Progenitor cell of endocrine pancreas (in vitro differentiated cells): Measurements from ENCODE around the gene PALM. TPM values are rescaled to one million over a fixed set of nuclear protein-coding genes. Genes with fewer than 3 reads are reported as not detected.
"Not testable (repeated sequence)": the region's sequence is repeated elsewhere in the genome, so short reads cannot be mapped to it uniquely, and the experiment has no call there.

ENCODE experiments used
- DNase-seq: peaks from one replicate; pipeline ENCODE4 v3.0.0; 2021; ENCODE audit warnings: low spot score; ENCODE audit not compliant: unreplicated experiment
- H3K27ac Mint-ChIP-seq: 2 replicates; pipeline ENCODE4 v1.8.0; 2021; ENCODE audit warnings: mild to moderate bottlenecking, moderate library complexity, mixed read lengths
- H3K27me3 Mint-ChIP-seq: 2 replicates; pipeline ENCODE4 v1.8.0; 2021; ENCODE audit warnings: mixed read lengths
- H3K36me3 Mint-ChIP-seq: 2 replicates; pipeline ENCODE4 v1.8.0; 2022; ENCODE audit warnings: mixed read lengths; ENCODE audit not compliant: insufficient read depth
- H3K4me1 Mint-ChIP-seq: 2 replicates; pipeline ENCODE4 v1.8.0; 2021; ENCODE audit warnings: low read depth, mixed read lengths
- H3K4me3 Mint-ChIP-seq: 2 replicates; pipeline ENCODE4 v1.8.0; 2021; ENCODE audit warnings: low read depth, mild to moderate bottlenecking, moderate library complexity, mixed read lengths
- H3K9me3 Mint-ChIP-seq: 2 replicates; pipeline ENCODE4 v1.8.0; 2021; ENCODE audit warnings: low read depth, mixed read lengths
- total RNA-seq: library from RNA; stranded (reverse); gene quantifications from 2 replicates; pipeline ENCODE4 v1.2.1, GENCODE V29; 2021
- TF ChIP-seq, protein P1 (sequence below): fragments of 200-600 bp; sonication (generic); IDR thresholded peaks from one replicate; pipeline ENCODE4 v1.5.0; 2021; ENCODE audit warnings: antibody characterized with exemption, mild to moderate bottlenecking; ENCODE audit not compliant: unreplicated experiment

PALM gene
- total RNA-seq, 1 donor from 2014 or later: 52.4 TPM

DNA sequence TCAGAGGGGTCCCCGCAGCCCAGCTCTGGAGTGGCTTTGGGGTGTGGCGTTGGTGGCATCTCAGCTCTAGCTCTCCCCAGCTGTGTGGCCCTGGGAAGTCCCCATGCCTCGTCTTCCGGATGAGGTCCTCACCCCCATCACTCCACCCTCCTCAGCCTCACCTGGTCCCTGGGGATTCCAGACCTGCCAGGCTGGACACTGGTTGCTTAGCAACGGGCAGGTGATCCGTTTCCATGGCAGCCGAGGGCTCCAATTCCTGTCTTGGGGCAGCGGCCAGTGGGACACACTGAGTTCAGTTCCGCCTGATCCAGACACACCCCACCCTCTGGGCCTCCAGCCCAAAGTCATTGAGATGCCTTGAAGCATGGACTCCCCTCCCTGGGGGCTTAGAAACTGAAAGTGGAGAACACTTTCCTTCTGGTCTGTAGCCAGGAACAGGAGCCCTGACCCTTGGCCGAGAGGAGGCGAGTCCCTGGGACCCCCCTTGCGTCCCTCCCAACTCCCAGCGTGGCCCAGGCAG, 34.5 kb downstream of the PALM start:
- Mint-ChIP-seq H3K4me1 (no peaks in the 10 kb centered on the region), H3K9me3 (no peaks in the 10 kb centered on the region), H3K27me3 (no peaks in the 10 kb centered on the region), H3K36me3 (peaks cover 8% of the 10 kb centered on the region), H3K4me3 (no peak overlapping the region), H3K27ac (no peak overlapping the region)
- TF ChIP-seq, protein P1, sequence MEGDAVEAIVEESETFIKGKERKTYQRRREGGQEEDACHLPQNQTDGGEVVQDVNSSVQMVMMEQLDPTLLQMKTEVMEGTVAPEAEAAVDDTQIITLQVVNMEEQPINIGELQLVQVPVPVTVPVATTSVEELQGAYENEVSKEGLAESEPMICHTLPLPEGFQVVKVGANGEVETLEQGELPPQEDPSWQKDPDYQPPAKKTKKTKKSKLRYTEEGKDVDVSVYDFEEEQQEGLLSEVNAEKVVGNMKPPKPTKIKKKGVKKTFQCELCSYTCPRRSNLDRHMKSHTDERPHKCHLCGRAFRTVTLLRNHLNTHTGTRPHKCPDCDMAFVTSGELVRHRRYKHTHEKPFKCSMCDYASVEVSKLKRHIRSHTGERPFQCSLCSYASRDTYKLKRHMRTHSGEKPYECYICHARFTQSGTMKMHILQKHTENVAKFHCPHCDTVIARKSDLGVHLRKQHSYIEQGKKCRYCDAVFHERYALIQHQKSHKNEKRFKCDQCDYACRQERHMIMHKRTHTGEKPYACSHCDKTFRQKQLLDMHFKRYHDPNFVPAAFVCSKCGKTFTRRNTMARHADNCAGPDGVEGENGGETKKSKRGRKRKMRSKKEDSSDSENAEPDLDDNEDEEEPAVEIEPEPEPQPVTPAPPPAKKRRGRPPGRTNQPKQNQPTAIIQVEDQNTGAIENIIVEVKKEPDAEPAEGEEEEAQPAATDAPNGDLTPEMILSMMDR: no peak
- DNase-seq: no peak

DNA sequence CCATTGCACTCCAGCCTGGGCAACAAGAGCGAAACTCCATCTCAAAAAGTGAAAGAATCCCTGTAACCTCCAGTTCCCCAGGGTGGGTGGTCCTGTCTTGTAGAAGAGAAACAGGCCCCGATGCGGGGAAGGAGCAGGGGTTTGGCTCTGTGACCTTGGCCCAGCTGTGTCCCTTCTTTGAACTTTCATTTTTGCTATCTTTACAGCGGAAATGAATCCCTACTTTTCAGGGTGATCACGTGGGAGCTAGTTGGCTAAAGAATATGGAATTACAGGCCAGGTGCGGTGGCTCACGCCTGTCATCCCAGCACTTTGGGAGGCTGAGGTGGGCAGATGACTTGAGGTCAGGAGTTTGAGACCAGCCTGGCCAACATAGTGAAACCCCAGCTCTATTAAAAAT, 36.4 kb downstream of the PALM start:
- not testable (repeated sequence) for H3K27ac Mint-ChIP-seq, H3K4me3 Mint-ChIP-seq, DNase-seq, H3K9me3 Mint-ChIP-seq, H3K4me1 Mint-ChIP-seq, H3K27me3 Mint-ChIP-seq, H3K36me3 Mint-ChIP-seq

DNA sequence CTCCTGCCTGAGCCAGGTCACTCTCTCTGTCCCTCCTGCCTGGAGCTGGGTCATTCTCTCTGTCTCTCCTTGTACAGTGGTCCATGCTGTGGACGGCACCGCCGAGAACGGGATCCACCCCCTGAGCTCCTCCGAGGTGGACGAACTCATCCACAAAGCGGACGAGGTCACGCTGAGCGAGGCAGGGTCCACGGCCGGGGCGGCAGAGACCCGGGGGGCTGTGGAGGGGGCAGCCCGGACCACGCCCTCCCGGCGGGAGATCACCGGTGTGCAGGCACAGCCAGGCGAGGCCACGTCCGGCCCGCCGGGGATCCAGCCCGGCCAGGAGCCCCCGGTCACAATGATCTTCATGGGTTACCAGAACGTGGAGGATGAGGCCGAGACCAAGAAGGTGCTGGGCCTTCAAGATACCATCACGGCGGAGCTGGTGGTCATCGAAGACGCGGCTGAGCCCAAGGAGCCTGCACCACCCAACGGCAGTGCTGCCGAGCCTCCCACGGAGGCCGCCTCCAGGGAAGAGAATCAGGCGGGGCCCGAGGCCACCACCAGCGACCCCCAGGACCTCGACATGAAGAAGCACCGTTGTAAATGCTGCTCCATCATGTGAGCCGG, 37.6 kb downstream of the PALM start:
- TF ChIP-seq, protein P1: no peak
- no peak for DNase-seq
- Mint-ChIP-seq H3K27ac (no peak overlapping the region), H3K4me1 (no peaks in the 10 kb centered on the region), H3K27me3 (no peaks in the 10 kb centered on the region), H3K4me3 (no peak overlapping the region), H3K9me3 (no peaks in the 10 kb centered on the region), H3K36me3 (peaks cover 8% of the 10 kb centered on the region)

DNA sequence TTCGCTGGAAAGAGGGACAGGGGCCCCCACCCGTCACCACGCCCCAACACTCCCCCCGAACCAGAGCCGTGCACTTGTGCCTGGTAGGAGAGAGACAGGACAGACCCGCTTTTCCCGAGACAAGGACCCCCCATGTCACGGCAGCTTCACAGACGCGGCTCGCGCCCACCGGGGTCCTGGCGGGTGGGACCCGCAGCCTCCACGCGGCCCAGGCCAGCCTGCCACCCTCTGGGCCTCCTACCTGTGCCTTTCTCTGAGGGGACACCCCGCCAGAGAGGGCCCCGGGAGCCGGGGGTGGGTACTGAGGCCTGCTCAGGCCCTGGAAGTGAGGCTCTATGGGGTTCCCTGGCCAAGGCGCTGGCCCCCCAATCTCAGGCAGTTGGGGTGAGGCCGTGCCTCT, 38.2 kb downstream of the PALM start:
- no peaks in the 10 kb centered on the region for H3K27me3 Mint-ChIP-seq
- no peak overlapping the region for H3K27ac Mint-ChIP-seq
- H3K9me3 Mint-ChIP-seq: no peaks in the 10 kb centered on the region
- H3K36me3 Mint-ChIP-seq: peaks cover 8% of the 10 kb centered on the region
- no peak overlapping the region for H3K4me3 Mint-ChIP-seq
- TF ChIP-seq, protein P1: no peak
- DNase-seq: no peak
- H3K4me1 Mint-ChIP-seq: no peaks in the 10 kb centered on the region

DNA sequence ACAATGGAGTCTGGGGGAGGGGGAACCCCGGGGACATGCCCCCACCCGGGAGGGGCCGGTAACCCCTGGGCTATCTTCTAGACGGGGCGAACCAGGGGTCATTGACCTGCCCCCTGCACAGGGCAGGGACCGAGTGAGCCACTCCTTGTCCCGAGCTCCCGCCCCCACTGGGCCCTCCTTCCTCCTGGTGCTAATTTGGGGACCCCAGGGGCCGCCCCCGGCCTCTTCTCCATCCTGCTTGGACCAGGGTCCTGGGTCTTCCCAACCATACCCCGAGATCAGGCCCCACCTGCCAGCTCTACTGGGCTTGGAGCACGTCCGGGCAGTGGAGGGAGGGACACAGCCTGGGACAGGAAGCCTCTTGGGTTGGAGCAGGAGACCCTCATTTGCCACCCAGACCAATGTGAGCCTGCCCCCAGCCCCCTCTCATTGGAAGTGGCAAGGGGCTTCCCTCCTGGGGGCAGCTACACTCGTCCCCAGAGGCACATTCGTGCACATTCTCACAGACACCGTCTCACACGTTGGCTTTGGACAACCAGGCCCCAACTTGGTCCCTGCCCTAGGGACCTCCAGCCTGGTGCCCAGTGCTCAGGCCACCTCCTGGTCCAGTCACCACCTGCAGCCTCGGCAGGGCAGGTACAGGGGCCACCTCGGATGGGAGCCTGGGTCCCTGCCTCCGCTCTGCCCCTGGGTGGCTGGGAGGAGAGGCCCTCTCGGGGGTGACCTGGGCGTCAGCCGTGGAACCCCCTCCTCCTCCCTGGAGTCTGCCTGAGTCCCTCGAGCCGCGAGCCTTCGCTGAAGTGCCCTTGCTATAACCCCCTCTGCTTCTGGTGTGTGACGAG, 38.9 kb downstream of the PALM start:
- no peak for DNase-seq
- peaks cover 8% of the 10 kb centered on the region for H3K36me3 Mint-ChIP-seq
- H3K4me3 Mint-ChIP-seq: no peak overlapping the region
- TF ChIP-seq, protein P1: no peak
- H3K27ac Mint-ChIP-seq: no peak overlapping the region
- no peaks in the 10 kb centered on the region for H3K27me3 Mint-ChIP-seq
- no peaks in the 10 kb centered on the region for H3K9me3 Mint-ChIP-seq
- H3K4me1 Mint-ChIP-seq: no peaks in the 10 kb centered on the region
